GM18861 (cell line): ENCODE data around the gene DHX38.

Experiments used
- ATAC-seq: cut with Tn5 transposase; IDR thresholded peaks from one replicate; pipeline ENCODE4 v1.9.1; 2021; ENCODE audit not compliant: unreplicated experiment

DHX38 gene

DNA sequence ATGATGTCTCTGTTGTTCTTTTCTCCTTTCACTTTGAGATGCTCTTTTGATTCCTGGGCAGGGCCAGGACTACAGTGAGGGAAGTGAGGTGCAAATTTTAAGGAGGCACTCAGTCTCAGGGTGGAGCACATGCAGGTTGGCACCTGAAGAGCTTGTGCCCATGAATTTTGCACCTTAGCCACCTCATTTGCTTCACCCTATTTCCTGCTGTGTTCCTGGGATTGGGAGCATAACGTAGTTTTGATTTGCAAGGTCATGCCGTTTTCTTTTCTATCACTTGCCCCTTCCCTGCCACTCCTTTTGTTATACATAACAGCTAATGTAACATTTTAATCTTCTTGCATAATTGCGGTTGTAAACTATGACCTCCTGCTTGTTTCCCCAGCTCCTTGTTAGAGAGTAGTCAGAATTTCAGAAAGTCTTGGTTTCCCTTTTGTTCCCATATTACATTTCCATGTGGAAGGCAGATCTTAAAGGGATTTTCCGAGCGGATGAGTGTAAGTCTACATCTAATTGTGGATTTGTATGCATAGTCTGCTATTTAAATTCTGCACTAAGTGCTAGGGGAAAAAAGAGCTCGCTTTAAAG, 68.6 kb downstream of the DHX38 start:
- no peak for ATAC-seq
